Measurements from ENCODE around the gene KLHL33. TPM values are rescaled to one million over a fixed set of nuclear protein-coding genes. Genes with fewer than 3 reads are reported as not detected.
A peak's percentile ranks its signal among the peaks of the same experiment; 100 is the strongest.

The KLHL33 gene
- total and polyA plus RNA-seq, 7 experiments from 2014 or later = 0.14 to 0.51 (median 0.23) TPM; not detected in 3

DNA sequence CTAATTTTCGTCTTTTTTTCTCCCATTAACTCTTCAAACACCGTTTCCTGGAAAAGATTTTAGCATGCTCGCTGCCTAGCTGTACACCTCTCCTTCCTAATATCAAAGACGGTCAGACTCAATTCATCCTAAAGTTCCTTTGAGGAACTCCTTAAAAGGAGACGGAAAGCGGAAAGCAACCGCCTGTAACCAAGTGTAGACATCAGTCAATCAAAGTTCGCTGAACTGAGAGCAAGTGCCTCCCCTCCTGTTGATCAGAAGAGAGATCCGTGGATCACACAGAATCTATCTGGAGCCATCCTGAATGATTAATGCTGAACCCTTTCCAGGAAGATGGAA is 22.3 kb downstream of the KLHL33 start:
- Mint-ChIP-seq H3K4me3 (peak overlapping the region; percentile 94 to 100 (median 97)), H3K36me3 (peaks cover 0 to 3% (median 0%) of the 10 kb centered on the region in 5 donors), H3K9me3 (no peaks in the 10 kb centered on the region), H3K27ac (peak overlapping the region; percentile 90 to 99 (median 93)), H3K27me3 (no peaks in the 10 kb centered on the region), H3K4me1 (peaks cover 31 to 55% (median 46%) of the 10 kb centered on the region in 7 donors)
- Histone ChIP-seq H3K27me3 (ENCODE audit: control insufficient read depth in 2 of 2, insufficient read depth in 2 of 2, low read length in 2 of 2) (no peaks in the 10 kb centered on the region), H3K27ac (ENCODE audit: low read depth, low read length) (peak overlapping the region; percentile 86), H3K36me3 (ENCODE audit: control insufficient read depth in 2 of 3, insufficient read depth in 3 of 3, low read length in 3 of 3) (no peaks in the 10 kb centered on the region), H3K4me1 (ENCODE audit: control insufficient read depth in 2 of 2, insufficient read depth in 2 of 2, low read length in 2 of 2) (peaks cover 8 to 17% of the 10 kb centered on the region in 2 donors), H3K4me3 (ENCODE audit: low read length) (peak overlapping the region; percentile 71), H3K9me3 (ENCODE audit: control insufficient read depth in 2 of 3, low read length in 3 of 3) (no peaks in the 10 kb centered on the region)
- CTCF ChIA-PET = interaction anchor here (0.5 to 2.9 kb wide), 10 partner anchors 9 to 268 kb away, joined by 3 to 19 read pairs (median 8); partner anchors contain the start of genes PARP2, PIP4P1 and PNP
- peak; percentile 36 for ATAC-seq
- POLR2A ChIA-PET = interaction anchor here (1.2 to 3.8 kb wide), 7 partner anchors 39 to 268 kb away, joined by 3 to 24 read pairs (median 15); partner anchors contain the start of genes APEX1, OSGEP, PARP2 and PIP4P1
- intact Hi-C loops (cut with micrococcal nuclease) = loop anchor here (1.0 to 2.0 kb wide), 10 partner anchors 42 to 271 kb away; partner anchors contain the start of genes PARP2 (in 2 of the 2), PIP4P1 (in 2 of the 2), APEX1 (in 1 of the 2) and CCNB1IP1 (in 1 of the 2)
- peak in 6 of 9 donors; percentile 13 to 33 (median 24) for DNase-seq

DNA sequence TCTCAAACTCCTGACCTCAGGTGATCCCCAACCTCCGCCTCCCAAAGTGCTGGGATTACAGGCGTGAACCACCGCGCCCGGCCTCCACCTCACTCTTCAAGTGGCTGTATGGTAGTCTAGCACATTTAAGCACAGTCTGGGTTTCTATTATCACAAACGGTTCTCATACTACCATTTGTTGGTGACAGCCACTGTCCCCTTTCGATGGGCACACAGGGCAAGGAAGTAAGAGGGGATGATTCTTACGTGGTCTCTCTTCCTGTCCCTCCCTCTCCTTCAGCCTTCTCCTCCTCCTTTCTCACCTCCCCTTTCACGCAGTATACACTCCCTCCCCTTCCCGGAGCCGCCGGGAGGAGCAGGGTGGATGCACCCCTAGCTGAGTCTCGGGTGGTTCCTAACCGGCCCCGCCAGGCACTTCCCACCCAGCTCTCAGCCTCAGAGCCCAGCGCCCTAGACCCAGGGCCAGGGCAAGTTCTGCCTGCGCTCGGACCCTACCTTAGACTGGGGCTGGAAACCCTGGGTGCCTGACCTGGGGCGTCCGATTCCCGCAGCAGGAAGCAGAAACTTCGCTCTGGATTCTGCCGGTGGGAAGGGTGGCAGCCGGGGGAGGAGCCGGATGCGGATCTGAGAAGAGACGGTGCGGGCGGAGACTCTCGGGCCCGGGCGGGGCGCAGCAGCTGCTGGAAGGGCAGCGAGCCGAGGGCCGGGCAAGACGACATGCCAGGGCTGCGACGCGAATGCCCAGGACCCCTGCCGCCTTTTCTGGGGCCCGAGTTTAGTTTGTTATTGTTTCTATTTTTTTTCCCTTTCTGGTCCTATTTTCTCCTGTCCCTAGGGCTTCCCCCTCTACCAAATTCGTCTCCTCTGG is 22.9 kb downstream of the KLHL33 start, which contains the start of gene TEP1:
Gene TEP1 (minus strand): TSS at position 626 of the 868 bp plus-strand sequence. CDS start 5,062 bp downstream, outside the sequence.
- Mint-ChIP-seq H3K4me3 (peak within 1 kb of the TSS; percentile 94 to 100 (median 97)), H3K27ac (peak within 1 kb of the TSS; percentile 90 to 99 (median 93)), H3K4me1 (peaks cover 31 to 60% (median 46%) of the 10 kb centered on the region in 7 donors), H3K9me3 (no peaks in the 10 kb centered on the region), H3K36me3 (peaks cover 0 to 3% (median 0%) of the 10 kb centered on the region in 5 donors), H3K27me3 (no peaks in the 10 kb centered on the region)
- CTCF ChIA-PET = interaction anchor here (0.5 to 2.9 kb wide), 8 partner anchors 8 to 197 kb away, joined by 3 to 19 read pairs (median 6); partner anchors contain the start of genes PARP2, PIP4P1 and PNP
- peak; percentile 46 to 75 (median 57) for DNase-seq
- H3K36me3 ChIP-seq (ENCODE audit: control insufficient read depth in 2 of 3, insufficient read depth in 3 of 3, low read length in 3 of 3) = peaks cover 0 to 4% (median 0%) of the 10 kb centered on the region in 3 experiments
- no peaks in the 10 kb centered on the region for H3K9me3 ChIP-seq (ENCODE audit: control insufficient read depth in 2 of 3, low read length in 3 of 3)
- peak within 1 kb of the TSS; percentile 71 for H3K4me3 ChIP-seq (ENCODE audit: low read length)
- intact Hi-C loops (cut with micrococcal nuclease) = loop anchor here (1.0 to 2.0 kb wide), 9 partner anchors 42 to 271 kb away; partner anchors contain the start of genes PARP2 (in 2 of the 2), PIP4P1 (in 2 of the 2), APEX1 (in 1 of the 2) and CCNB1IP1 (in 1 of the 2)
- POLR2A ChIA-PET = interaction anchor here (0.6 to 3.8 kb wide), 9 partner anchors 42 to 269 kb away, joined by 3 to 24 read pairs (median 9); partner anchors contain the start of genes APEX1, OSGEP, PARP2 and PIP4P1
- no peaks in the 10 kb centered on the region for H3K27me3 ChIP-seq (ENCODE audit: control insufficient read depth in 2 of 2, insufficient read depth in 2 of 2, low read length in 2 of 2)
- H3K4me1 ChIP-seq (ENCODE audit: control insufficient read depth in 2 of 2, insufficient read depth in 2 of 2, low read length in 2 of 2) = peaks cover 8 to 17% of the 10 kb centered on the region in 2 donors
- peak within 1 kb of the TSS; percentile 86 for H3K27ac ChIP-seq (ENCODE audit: low read depth, low read length)
- ATAC-seq = peak; percentile 80

DNA sequence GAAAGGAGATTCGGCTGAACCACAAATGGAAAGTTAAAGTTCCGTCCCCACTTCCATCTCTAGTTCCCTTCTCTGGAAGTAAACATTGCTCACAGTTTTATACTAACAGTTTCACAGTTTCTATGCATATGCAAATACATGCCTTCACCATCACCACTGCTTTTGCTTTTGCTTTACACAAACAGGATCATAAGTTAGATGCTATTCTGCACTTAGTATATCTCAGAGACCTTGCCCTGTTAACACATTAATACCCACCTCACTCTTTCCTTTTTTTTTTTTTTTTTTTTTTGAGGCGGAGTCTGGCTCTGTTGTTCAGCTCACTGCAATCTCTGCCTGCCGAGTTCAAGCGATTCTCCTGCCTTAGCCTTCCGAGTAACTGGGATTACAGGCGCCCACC is 23.6 kb downstream of the KLHL33 start:
- Histone ChIP-seq H3K4me3 (ENCODE audit: low read length) (peak overlapping the region; percentile 71), H3K4me1 (ENCODE audit: control insufficient read depth in 2 of 2, insufficient read depth in 2 of 2, low read length in 2 of 2) (peaks cover 8 to 17% of the 10 kb centered on the region in 2 donors), H3K9me3 (ENCODE audit: control insufficient read depth in 2 of 3, low read length in 3 of 3) (no peaks in the 10 kb centered on the region), H3K36me3 (ENCODE audit: control insufficient read depth in 2 of 3, insufficient read depth in 3 of 3, low read length in 3 of 3) (peaks cover 0 to 11% (median 0%) of the 10 kb centered on the region in 3 experiments), H3K27me3 (ENCODE audit: control insufficient read depth in 2 of 2, insufficient read depth in 2 of 2, low read length in 2 of 2) (no peaks in the 10 kb centered on the region), H3K27ac (ENCODE audit: low read depth, low read length) (peak overlapping the region; percentile 86)
- POLR2A ChIA-PET = interaction anchor here (0.6 to 3.8 kb wide), 5 partner anchors 43 to 77 kb away, joined by 3 to 24 read pairs (median 3); partner anchors contain the start of genes APEX1, OSGEP and PIP4P1
- ATAC-seq (peak; percentile 68), DNase-seq (peak in 6 of 9 donors; percentile 12 to 45 (median 33))
- no peaks in the 10 kb centered on the region for H3K27me3 Mint-ChIP-seq
- CTCF ChIA-PET = interaction anchor here (2.9 kb wide), 1 partner anchor 197 kb away, joined by 19 read pairs; no protein-coding TSS in a partner anchor
- H3K36me3 Mint-ChIP-seq = peaks cover 0 to 9% (median 4%) of the 10 kb centered on the region in 5 donors
- H3K4me1 Mint-ChIP-seq = peaks cover 32 to 66% (median 46%) of the 10 kb centered on the region in 7 donors
- intact Hi-C loops (cut with micrococcal nuclease) = loop anchor here in 1 of 2 donors (2.0 kb wide), 2 partner anchors 80 to 270 kb away; partner anchors contain the start of gene CCNB1IP1
- H3K4me3 Mint-ChIP-seq = peak overlapping the region; percentile 94 to 100 (median 97)
- H3K27ac Mint-ChIP-seq = peak overlapping the region; percentile 90 to 99 (median 93)
- no peaks in the 10 kb centered on the region for H3K9me3 Mint-ChIP-seq

DNA sequence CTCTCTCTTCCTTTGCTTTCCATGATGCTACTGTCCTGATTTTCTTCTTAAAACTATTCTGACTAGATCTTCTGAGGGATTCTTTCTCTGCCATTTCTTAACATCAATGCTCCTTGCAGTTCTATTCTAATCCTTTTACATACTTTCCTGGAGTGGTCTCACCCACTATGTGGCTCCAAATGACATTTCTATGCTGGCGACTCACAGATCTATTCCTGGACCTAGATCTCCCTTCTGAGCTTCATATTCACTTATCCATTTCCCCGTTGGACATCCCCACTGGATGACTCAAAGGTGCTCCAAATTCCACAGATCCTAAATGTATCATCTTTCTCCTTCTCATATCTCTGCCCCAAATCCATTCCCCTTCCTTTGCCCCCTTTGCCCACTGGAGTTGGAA is 26.7 kb downstream of the KLHL33 start:
- H3K27ac Mint-ChIP-seq = peak overlapping the region; percentile 0 to 53 (median 16)
- DNase-seq (no peak), ATAC-seq (no peak)
- Histone ChIP-seq H3K27ac (ENCODE audit: low read depth, low read length) (peak overlapping the region; percentile 25), H3K4me1 (ENCODE audit: control insufficient read depth in 2 of 2, insufficient read depth in 2 of 2, low read length in 2 of 2) (peaks cover 6 to 7% of the 10 kb centered on the region in 2 donors), H3K9me3 (ENCODE audit: control insufficient read depth in 2 of 3, low read length in 3 of 3) (no peaks in the 10 kb centered on the region), H3K4me3 (ENCODE audit: low read length) (no peak overlapping the region), H3K36me3 (ENCODE audit: control insufficient read depth in 2 of 3, insufficient read depth in 3 of 3, low read length in 3 of 3) (peaks cover 8 to 34% (median 11%) of the 10 kb centered on the region in 3 experiments), H3K27me3 (ENCODE audit: control insufficient read depth in 2 of 2, insufficient read depth in 2 of 2, low read length in 2 of 2) (no peaks in the 10 kb centered on the region)
- H3K4me3 Mint-ChIP-seq = no peak overlapping the region
- ChIA-PET POLR2A (interaction anchor here (0.8 kb wide), 1 partner anchor 67 kb away, joined by 3 read pairs; no protein-coding TSS in a partner anchor), CTCF (no interaction called here)
- H3K36me3 Mint-ChIP-seq = peaks cover 8 to 32% (median 16%) of the 10 kb centered on the region in 5 donors
- no peaks in the 10 kb centered on the region for H3K27me3 Mint-ChIP-seq
- intact Hi-C loops (cut with micrococcal nuclease) = no loop called here
- peaks cover 23 to 66% (median 46%) of the 10 kb centered on the region in 7 donors for H3K4me1 Mint-ChIP-seq
- H3K9me3 Mint-ChIP-seq = no peaks in the 10 kb centered on the region

DNA sequence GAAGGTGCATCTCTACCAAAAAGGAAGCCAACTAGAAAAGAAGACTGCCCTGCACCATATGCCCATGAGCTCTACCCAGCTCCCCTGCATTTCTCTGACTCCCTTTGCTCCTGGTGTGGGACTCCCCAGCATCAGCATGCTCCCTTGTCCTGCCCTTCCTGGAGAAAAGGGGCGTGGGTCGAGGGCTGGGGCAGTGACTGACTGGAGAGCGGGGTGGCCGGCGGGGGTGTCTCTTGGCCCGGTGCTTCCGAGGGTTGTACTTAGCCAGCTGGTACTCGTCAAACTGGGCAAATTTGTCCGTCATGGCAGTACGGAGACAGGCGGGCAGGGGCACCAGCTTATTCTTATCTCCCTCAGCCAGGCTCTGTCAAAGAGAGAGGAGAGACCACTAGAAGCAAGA is 32.4 kb downstream of the KLHL33 start:
- no peak overlapping the region for H3K4me3 Mint-ChIP-seq
- Histone ChIP-seq H3K27me3 (ENCODE audit: control insufficient read depth in 2 of 2, insufficient read depth in 2 of 2, low read length in 2 of 2) (no peaks in the 10 kb centered on the region), H3K27ac (ENCODE audit: low read depth, low read length) (no peak overlapping the region), H3K9me3 (ENCODE audit: control insufficient read depth in 2 of 3, low read length in 3 of 3) (no peaks in the 10 kb centered on the region), H3K36me3 (ENCODE audit: control insufficient read depth in 2 of 3, insufficient read depth in 3 of 3, low read length in 3 of 3) (peaks cover 8 to 75% (median 19%) of the 10 kb centered on the region in 3 experiments), H3K4me1 (ENCODE audit: control insufficient read depth in 2 of 2, insufficient read depth in 2 of 2, low read length in 2 of 2) (no peaks in the 10 kb centered on the region), H3K4me3 (ENCODE audit: low read length) (no peak overlapping the region)
- H3K36me3 Mint-ChIP-seq = peaks cover 12 to 64% (median 38%) of the 10 kb centered on the region in 5 donors
- no peak for ATAC-seq
- ChIA-PET CTCF (interaction anchor here (0.5 to 1.0 kb wide), 2 partner anchors 10 to 11 kb away, joined by 3 to 4 read pairs; no protein-coding TSS in a partner anchor), POLR2A (no interaction called here)
- H3K9me3 Mint-ChIP-seq = no peaks in the 10 kb centered on the region
- no peak for DNase-seq
- intact Hi-C loops (cut with micrococcal nuclease) = no loop called here
- no peaks in the 10 kb centered on the region for H3K27me3 Mint-ChIP-seq
- no peak overlapping the region for H3K27ac Mint-ChIP-seq
- peaks cover 0 to 40% (median 28%) of the 10 kb centered on the region in 7 donors for H3K4me1 Mint-ChIP-seq

Data from naive thymus-derived CD4-positive, alpha-beta T cell (primary cell).